K562 (cell line): ENCODE results near the gene GNAI3. TPM values are rescaled to one million over a fixed set of nuclear protein-coding genes. Genes with fewer than 3 reads are reported as not detected.

ENCODE experiments used
- ATAC-seq: fragments of 200-7000 bp; cut with Tn5 transposase; 3 replicates; pipeline ENCODE4 v1.9.1; 2020; ENCODE audit warnings: moderate library complexity
- BruUV-seq: library from RNA; stranded (reverse); fragments of 400-500 nt; replicated peaks from 2 replicates; lab custom pipeline; 2021; lab: Mats Ljungman, UMichigan
- CTCF ChIA-PET: fragments of 300-600 bp; formaldehyde crosslinking; extraction: SDS; loops from one replicate; lab custom pipeline; 2021; ENCODE audit warnings: low intra/inter-chr PET ratio; lab: Yijun Ruan, JAX
- POLR2A ChIA-PET: fragments of 300-600, 350-650 bp; sonication (Branson Sonifier 250); formaldehyde crosslinking; extraction: SDS; loops from one replicate; lab custom pipeline; 2021; ENCODE audit warnings: antibody characterized with exemption, inconsistent platforms; lab: Yijun Ruan, JAX
- DNase-seq, 4 experiments: peaks; one replicate each; pipeline versions ENCODE4 v3.0.0 to v3.0.0-alpha.2; 2011 to 2018; ENCODE audit warnings: low spot score in 3 of 4, mixed read lengths in 3 of 4; ENCODE audit errors: extremely low read depth in 1 of 4
- FAIRE-seq: peaks from 2 replicates; lab custom pipeline; 2011; peaks lifted over from hg19 to GRCh38; lab: Jason Lieb, UNC
- H2AFZ ChIP-seq: 2 replicates; pipeline ENCODE4 v1.6.0; 2011; ENCODE audit warnings: low read depth, low read length, control low read depth, inconsistent platforms
- H3K27ac ChIP-seq: fragments of 200-600 bp; 3 replicates; pipeline ENCODE4 v1.8.0; 2011; ENCODE audit warnings: low read depth, mild to moderate bottlenecking, control low read depth, inconsistent platforms, low read length, moderate library complexity, mixed read lengths; ENCODE audit errors: extremely low read depth
- H3K27me3 ChIP-seq, 2 experiments: fragments of 300-600 bp in 1 of 2; 2 replicates in 1 of 2; 3 replicates in 1 of 2; pipeline versions ENCODE4 v1.6.0 to v1.8.0; 2011; ENCODE audit warnings: inconsistent platforms in 2 of 2, low read length in 2 of 2, mild to moderate bottlenecking in 1 of 2, mixed read lengths in 1 of 2, moderate library complexity in 1 of 2; ENCODE audit not compliant: control insufficient read depth in 2 of 2, insufficient read depth in 2 of 2
- H3K36me3 ChIP-seq: fragments of 300-600 bp; 3 replicates; pipeline ENCODE4 v1.8.0; 2011; ENCODE audit warnings: mild to moderate bottlenecking, low read length, inconsistent platforms; ENCODE audit not compliant: control insufficient read depth, insufficient read depth
- H3K4me1 ChIP-seq, 2 experiments: fragments of 200-600 bp in 1 of 2; replicated peaks in 1 of 2; 2 replicates in 1 of 2; 3 replicates in 1 of 2; pipeline versions ENCODE4 v1.5.1 to v1.8.0; 2011; ENCODE audit warnings: inconsistent platforms in 2 of 2, low read length in 2 of 2, mild to moderate bottlenecking in 1 of 2, mixed read lengths in 1 of 2, moderate library complexity in 1 of 2; ENCODE audit not compliant: control insufficient read depth in 2 of 2, insufficient read depth in 2 of 2
- H3K4me2 ChIP-seq: 2 replicates; pipeline ENCODE4 v1.6.1; 2011; ENCODE audit warnings: low read length, control low read depth, inconsistent platforms, mixed read lengths; ENCODE audit not compliant: insufficient read depth
- H3K4me3 ChIP-seq: fragments of 200-600 bp; sonication (generic), shearing (Covaris generic); 2 replicates; pipeline ENCODE4 v1.5.1; 2016; ENCODE audit warnings: control low read depth, inconsistent platforms
- H3K79me2 ChIP-seq: fragments of 200-600 bp; 3 replicates; pipeline ENCODE4 v1.8.0; 2011; ENCODE audit warnings: low read length, inconsistent platforms; ENCODE audit not compliant: control insufficient read depth, insufficient read depth
- H3K9ac ChIP-seq, 2 experiments: 2 replicates each; pipeline versions ENCODE4 v1.6.0 to v1.6.1; 2011; ENCODE audit warnings: low read depth in 2 of 2, low read length in 2 of 2, control low read depth in 1 of 2, inconsistent platforms in 1 of 2, mild to moderate bottlenecking in 1 of 2, mixed read lengths in 1 of 2; ENCODE audit not compliant: insufficient read depth in 1 of 2
- H3K9me1 ChIP-seq: one replicate; pipeline ENCODE4 v1.6.0; 2011; ENCODE audit warnings: inconsistent platforms, mild to moderate bottlenecking, low read length, moderate library complexity; ENCODE audit not compliant: control insufficient read depth, insufficient read depth
- H3K9me3 ChIP-seq: replicated peaks from 2 replicates; pipeline ENCODE4 v1.5.1; 2011; ENCODE audit warnings: low read depth, low read length, inconsistent platforms; ENCODE audit not compliant: control insufficient read depth, insufficient read depth
- H4K20me1 ChIP-seq: replicated peaks from 2 replicates; pipeline ENCODE4 v1.6.1; 2011; ENCODE audit warnings: low read length, inconsistent platforms, mixed read lengths; ENCODE audit not compliant: control insufficient read depth, insufficient read depth
- CAMTA2 ChIP-seq: fragments of 250-450 bp; sonication (Bioruptor Pico); conservative IDR thresholded peaks from 2 replicates; pipeline ENCODE4 v1.5.1; 2022
- CBX2 ChIP-seq: fragments of 200-600 bp; sonication (generic); IDR thresholded peaks from one replicate; pipeline ENCODE4 v1.6.1; 2012; ENCODE audit warnings: mild to moderate bottlenecking, low read length, inconsistent platforms; ENCODE audit not compliant: insufficient read depth, poor library complexity, severe bottlenecking
- CREB3L1 ChIP-seq: fragments of 450-650 bp; IDR thresholded peaks from 2 replicates; pipeline ENCODE4 v1.6.1; 2014; ENCODE audit warnings: low read depth, mild to moderate bottlenecking, moderate library complexity, borderline replicate concordance
- CSDE1 ChIP-seq, 2 experiments: fragments of 450-650 bp; IDR thresholded peaks; 2 replicates each; pipeline ENCODE4 v1.6.1; 2016; ENCODE audit warnings: mild to moderate bottlenecking in 1 of 2
- E2F1 ChIP-seq: sonication (generic); formaldehyde crosslinking; IDR thresholded peaks from 2 replicates; pipeline ENCODE4 v1.8.1; 2023; ENCODE audit warnings: mild to moderate bottlenecking, missing genetic modification reagents, moderate library complexity
- MYNN ChIP-seq, 2 experiments: sonication (generic); formaldehyde crosslinking in 1 of 2; IDR thresholded peaks; 2 replicates each; pipeline versions ENCODE4 v1.5.0 to v1.6.1; 2016 to 2020; ENCODE audit warnings: antibody characterized with exemption in 1 of 2, missing genetic modification reagents in 1 of 2
- NONO ChIP-seq, 2 experiments: fragments of 200-400 bp in 1 of 2; fragments of 450-650 bp in 1 of 2; formaldehyde crosslinking in 1 of 2; IDR thresholded peaks; 2 replicates each; pipeline ENCODE4 v1.6.1; 2017; ENCODE audit warnings: low read depth in 2 of 2, mild to moderate bottlenecking in 2 of 2, moderate library complexity in 2 of 2, low read length in 1 of 2
- RERE ChIP-seq: sonication (generic); formaldehyde crosslinking; IDR thresholded peaks from 2 replicates; pipeline ENCODE4 v1.8.0; 2023; ENCODE audit warnings: missing genetic modification reagents, mild to moderate bottlenecking, borderline replicate concordance
- SIRT6 ChIP-seq: IDR thresholded peaks from one replicate; pipeline ENCODE4 v1.6.1; 2012; ENCODE audit warnings: low read depth, mild to moderate bottlenecking, control low read depth, inconsistent platforms, low read length, moderate library complexity
- WGBS: fragments of 100-300 bp; shearing (Covaris generic); methylation state at CpG from one replicate; pipeline ENCODE4 v1.1.6; 2016; ENCODE audit warnings: low coverage, mixed read lengths; ENCODE audit not compliant: insufficient coverage; ENCODE audit errors: missing lambda C conversion rate; 5-methylcytosine and 5-hydroxymethylcytosine counted together
- in situ Hi-C: fragments of 300-500 bp; cut with MboI; formaldehyde crosslinking; loops from 4 replicates; pipeline ENCODE4 v1.15.0; 2018; ENCODE audit warnings: inconsistent platforms, mixed read lengths
- intact Hi-C: fragments of 100-400 bp; cut with micrococcal nuclease; formaldehyde crosslinking; loops from 2 replicates; pipeline ENCODE4 v1.14.2; 2022
- polyA plus RNA-seq, 8 experiments: library from polyadenylated mRNA; depleted of rRNA in 4 of 8; stranded (reverse) in 5 of 8; unstranded in 3 of 8; fragments of >200 nt; fragmentation: Nextera tagmentation in 2 of 8; fragmentation: Illumina TruSeq in 1 of 8; extraction: Ambion mirVana in 2 of 8; extraction: Trizol in 1 of 8; gene quantifications; 2 replicates each; pipeline versions ENCODE4 v1.2.1 to v1.2.3, GENCODE V29; 2011 to 2014; ENCODE audit warnings: inconsistent platforms in 1 of 8, missing spikeins in 1 of 8
- total RNA-seq, 7 experiments: library from RNA; depleted of rRNA in 6 of 7; stranded (reverse); fragments of >200 nt in 6 of 7; fragmentation: Illumina TruSeq in 2 of 7; extraction: Trizol in 2 of 7; gene quantifications; 2 replicates each; pipeline versions ENCODE4 v1.2.1 to v1.2.3, GENCODE V29; 2011 to 2021; ENCODE audit warnings: low replicate concordance in 1 of 7
- TF ChIP-seq, protein P1 (sequence below): fragments of 450-650 bp; formaldehyde crosslinking; IDR thresholded peaks from 2 replicates; pipeline ENCODE4 v1.4.0; 2020; ENCODE audit warnings: mild to moderate bottlenecking, mixed read lengths

GNAI3 gene
- total and polyA plus RNA-seq, 9 of the 15 experiments (the other 6 are each of a cell fraction or from before 2014, with no cell fraction given) = 6.3 to 13.2 (median 8.9) TPM

GRCh38 chr1:109603229-109603628 is 54.8 kb downstream of the GNAI3 start (continued):
- TF ChIP-seq, protein P1, sequence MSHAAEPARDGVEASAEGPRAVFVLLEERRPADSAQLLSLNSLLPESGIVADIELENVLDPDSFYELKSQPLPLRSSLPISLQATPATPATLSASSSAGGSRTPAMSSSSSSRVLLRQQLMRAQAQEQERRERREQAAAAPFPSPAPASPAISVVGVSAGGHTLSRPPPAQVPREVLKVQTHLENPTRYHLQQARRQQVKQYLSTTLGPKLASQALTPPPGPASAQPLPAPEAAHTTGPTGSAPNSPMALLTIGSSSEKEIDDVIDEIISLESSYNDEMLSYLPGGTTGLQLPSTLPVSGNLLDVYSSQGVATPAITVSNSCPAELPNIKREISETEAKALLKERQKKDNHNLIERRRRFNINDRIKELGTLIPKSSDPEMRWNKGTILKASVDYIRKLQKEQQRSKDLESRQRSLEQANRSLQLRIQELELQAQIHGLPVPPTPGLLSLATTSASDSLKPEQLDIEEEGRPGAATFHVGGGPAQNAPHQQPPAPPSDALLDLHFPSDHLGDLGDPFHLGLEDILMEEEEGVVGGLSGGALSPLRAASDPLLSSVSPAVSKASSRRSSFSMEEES (CRISPR knock-in tag) = peak; percentile 88
- TF ChIP-seq MYNN (IDR thresholded peaks at IDR 0.05) (no peak), MYNN (CRISPR knock-in tag; IDR thresholded peaks at IDR 0.05) (no peak), CBX2 (no peak)

DNA sequence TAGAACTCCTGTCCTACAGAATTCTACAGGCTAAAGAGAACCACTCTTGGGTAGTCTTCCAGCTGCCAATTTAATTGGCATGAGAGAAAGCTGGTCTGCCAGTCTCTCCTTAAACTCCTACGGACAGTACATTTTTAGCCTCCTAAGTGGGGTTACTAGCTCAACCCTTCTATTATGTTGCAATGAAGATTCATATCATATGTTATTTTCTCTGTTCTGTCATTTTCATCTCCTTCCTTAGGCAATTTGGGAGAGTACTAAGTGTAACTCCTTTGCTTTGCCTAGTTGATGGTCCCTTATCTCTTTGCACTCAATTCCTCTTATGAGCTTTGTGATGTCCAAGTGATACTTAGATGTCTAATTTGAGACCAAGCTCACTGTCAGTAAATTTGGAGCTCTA is 57.0 kb downstream of the GNAI3 start:
- no peak for ATAC-seq
- ChIA-PET CTCF (no interaction called here), POLR2A (interaction anchor here (0.6 to 2.7 kb wide), 6 partner anchors 9 to 57 kb away, joined by 3 to 16 read pairs (median 4); partner anchors contain the start of genes AMPD2, GNAI3 and GNAT2)
- Histone ChIP-seq H4K20me1 (no peaks in the 10 kb centered on the region), H3K79me2 (no peaks in the 10 kb centered on the region), H3K4me1 (no peaks in the 10 kb centered on the region), H3K27me3 (peaks cover 12% of the 10 kb centered on the region in 2 experiments; a peak in 3 of 5 replicates), H3K27ac (no peak overlapping the region), H3K9me1 (no peaks in the 10 kb centered on the region), H3K9me3 (no peaks in the 10 kb centered on the region), H3K4me2 (no peak overlapping the region), H3K4me3 (no peak overlapping the region), H3K9ac (no peak overlapping the region), H2AFZ (no peak overlapping the region), H3K36me3 (no peaks in the 10 kb centered on the region)
- intact Hi-C loops (no loop called here), in situ Hi-C loops (no loop called here)
- FAIRE-seq = no peak
- whole genome bisulfite sequencing = 71% methylated on average over 1 of the region's 1 CpG
- DNase-seq = no peak
- no TSS peak for BruUV-seq
- TF ChIP-seq E2F1 (CRISPR knock-in tag) (no peak), SIRT6 (no peak), CSDE1 (IDR thresholded peaks at IDR 0.05) (no peak), CAMTA2 (CRISPR knock-in tag) (no peak), CREB3L1 (no peak), NONO (IDR thresholded peaks at IDR 0.05; ENCODE audit: low read depth in 2 of 2, low read length in 1 of 2) (no peak), RERE (CRISPR knock-in tag) (no peak)
